Cortex of kidney (tissue), 1 donor: ENCODE measurements around the gene GNG12.

Experiments
- DNase-seq: peaks from one replicate; lab custom pipeline; 2025; lab: John Stamatoyannopoulos, UW

Gene GNG12

GRCh38 chr1:67785847-67786753, 47.2 kb downstream of the GNG12 start:
- no peak for DNase-seq

DNA sequence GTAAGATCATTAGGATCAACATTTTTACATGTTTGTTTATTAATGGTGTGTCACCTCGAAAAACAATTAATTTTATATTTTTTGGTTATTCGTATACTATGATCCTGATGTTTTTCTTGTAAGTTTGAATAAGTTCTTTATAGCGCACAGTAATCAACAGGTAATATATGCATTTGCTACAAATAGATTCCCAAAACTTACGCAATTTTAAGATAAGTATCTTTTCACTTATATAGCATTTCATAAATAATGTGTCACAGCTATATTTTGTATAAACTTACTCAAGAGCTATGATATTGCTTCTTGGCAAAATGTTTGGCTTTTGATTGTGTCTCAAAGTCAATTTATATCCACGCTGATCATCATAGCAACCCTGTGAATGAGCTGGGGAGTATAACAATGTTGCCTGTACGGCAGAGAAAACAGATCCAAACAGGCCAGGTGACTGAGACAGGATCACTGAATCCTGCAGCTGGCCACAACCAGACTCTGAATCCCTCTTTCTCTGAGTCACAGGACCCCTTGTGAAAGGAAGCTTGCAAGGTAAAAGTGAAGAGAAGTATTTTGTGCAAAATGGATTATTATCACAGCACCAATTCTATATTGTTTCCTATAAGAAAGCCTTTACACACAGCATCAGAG, 48.6 kb downstream of the GNG12 start:
- DNase-seq, result no peak

DNA sequence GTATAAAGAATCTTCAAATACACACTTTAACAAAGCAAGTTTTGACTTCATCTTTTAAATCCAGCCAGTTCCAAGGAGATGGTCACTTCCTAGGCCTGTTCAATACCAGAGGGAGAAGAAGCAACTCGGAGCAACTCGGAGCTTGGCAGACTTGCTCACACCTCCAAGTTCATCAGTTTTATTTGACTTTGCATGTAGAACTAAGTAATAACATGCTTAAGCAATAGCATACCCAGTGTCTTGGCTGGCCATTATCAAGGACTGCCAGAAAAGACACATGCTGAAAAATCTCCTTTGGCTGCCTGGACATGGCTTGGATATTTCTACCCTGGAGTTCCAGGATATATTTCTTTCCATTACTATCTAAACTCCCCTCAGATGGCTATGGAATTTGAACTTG, 52.6 kb downstream of the GNG12 start:
- no peak for DNase-seq

DNA sequence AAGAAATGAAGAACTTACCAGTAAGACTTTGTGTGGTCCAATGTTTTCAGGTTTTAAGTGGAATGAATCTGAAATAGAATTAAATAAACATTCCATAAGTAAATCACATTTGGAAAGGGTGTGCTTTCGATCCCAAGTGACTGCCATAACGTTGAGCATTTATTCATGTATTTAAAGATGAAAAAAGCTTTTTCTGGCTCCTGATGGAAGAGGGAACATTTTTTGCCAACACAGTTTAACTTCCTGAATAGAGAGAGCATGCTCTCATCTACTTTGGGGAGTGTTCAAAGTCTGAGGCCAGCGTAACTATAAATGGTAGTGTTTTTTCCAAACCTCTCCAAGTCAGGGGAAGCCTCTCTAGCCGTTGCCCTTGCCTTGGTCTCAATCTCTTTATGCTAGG, 55.8 kb downstream of the GNG12 start:
- no peak for DNase-seq

GRCh38 chr1:67777016-67777415, 56.3 kb downstream of the GNG12 start:
- no peak for DNase-seq

DNA sequence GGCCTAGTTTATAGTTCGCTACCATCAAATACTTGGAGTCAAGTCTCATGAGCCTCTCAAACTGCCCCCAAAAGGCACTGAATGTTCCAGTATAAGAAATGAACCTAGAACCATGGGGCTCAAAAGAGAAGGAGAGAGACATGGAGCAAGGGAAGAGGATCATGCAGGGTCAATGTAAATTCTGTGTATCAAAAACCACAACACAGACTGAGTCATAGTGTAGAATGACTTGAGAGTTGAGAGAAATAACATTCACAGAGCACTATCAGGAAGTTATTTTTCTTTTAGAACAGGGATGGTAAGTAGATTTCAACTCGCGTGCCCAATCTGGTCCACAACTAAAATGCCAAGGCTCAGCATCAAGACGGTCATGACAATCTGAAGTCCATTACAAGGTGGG, 59.8 kb downstream of the GNG12 start:
- DNase-seq, result no peak

DNA sequence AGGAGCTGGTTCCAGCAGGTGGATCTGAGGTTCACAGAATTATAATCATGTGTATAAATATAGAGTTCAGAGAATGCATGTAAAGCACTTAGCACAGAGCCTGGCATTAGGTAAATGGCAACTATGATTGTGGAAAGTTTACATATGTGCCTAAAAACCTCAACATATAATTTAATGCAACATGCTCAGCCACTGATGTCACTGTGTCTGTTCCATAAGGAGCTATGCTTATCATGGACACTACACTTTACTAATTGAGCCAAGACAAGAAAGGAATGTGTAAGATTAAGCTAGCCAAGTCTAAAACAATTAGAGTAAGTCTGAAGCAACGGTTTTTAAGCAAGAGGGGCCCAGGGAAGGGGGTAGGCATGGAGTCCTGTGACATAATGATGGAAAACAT, 61.5 kb downstream of the GNG12 start:
- DNase-seq, result no peak

DNA sequence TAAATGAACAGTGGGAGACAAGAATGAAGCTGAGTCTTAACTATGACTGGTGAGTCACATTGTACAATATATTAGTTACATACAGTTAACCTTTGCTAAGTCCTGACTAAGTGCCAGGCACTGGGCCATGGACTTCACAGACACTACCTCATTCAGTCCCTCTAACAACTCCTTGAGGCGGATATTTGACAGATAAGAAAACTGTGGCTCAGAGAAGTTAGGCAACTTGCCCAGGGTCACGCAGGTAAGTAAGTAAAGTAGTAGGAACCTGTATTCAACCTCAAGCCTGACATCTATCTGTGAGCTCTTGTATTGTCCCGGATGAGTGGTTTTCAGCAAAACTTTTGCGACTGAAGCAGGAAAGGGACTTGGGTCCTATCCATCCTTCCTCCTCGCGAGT, 62.1 kb downstream of the GNG12 start:
- DNase-seq, result no peak

GRCh38 chr1:67769633-67770256, 63.5 kb downstream of the GNG12 start:
- no peak for DNase-seq

DNA sequence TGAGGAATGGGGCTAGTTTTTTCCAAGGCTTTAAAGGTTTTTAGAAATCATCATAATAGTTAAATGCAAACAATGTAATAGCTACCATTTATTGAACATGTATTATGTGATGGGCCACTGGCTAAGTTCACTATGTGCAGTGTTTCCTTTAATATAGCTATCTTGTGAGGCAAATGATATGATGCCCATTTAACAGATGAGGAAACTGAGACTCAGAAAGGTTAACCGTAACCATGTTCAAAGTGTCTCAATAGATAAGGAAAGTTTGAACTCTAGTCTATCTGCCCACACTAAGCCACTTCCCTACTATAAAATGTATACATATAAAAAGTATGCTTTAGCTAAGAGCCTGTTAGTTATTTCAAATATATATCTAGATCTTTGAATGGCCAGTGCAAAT, 64.8 kb downstream of the GNG12 start:
- no peak for DNase-seq

DNA sequence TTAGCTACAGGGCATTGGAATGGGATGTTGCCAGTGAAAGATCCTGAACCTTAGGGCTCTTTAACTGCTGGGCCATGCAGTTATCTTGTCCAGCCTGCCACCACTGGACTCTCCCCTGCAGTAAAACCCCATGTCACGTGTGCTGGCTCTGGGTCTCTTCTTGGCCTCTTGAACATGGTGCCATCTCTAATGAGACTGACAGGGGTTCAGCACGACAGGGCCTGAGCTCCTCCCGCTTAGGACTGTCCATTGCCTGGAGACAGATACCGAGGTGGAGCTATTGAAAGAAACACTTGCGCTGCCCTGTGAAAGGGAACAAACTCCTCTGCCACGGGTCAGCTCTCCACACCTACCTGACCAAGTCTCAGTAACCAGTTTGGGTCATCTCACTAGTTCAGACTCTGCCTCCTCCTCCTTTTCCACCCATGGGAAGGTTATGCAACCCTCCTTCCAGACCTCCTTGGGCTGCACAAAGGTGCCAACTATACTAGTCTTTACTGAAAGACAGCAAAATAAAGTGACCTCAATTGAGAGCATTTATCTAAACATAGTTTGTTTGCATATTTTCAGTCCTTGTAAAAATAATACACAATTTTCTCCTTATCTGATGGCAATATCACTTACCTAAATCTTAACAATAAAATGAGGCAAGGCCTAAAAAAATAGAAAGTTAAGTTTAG, 66.0 kb downstream of the GNG12 start:
- no peak for DNase-seq

GRCh38 chr1:67766141-67766978, 66.9 kb downstream of the GNG12 start:
- no peak for DNase-seq

GRCh38 chr1:67764633-67765032, 68.6 kb downstream of the GNG12 start:
- no peak for DNase-seq

GRCh38 chr1:67761730-67762129, 71.5 kb downstream of the GNG12 start:
- DNase-seq, result no peak

- no peak for DNase-seq
Measured at GRCh38 chr1:67761091-67761490, 72.2 kb downstream of the GNG12 start.

DNA sequence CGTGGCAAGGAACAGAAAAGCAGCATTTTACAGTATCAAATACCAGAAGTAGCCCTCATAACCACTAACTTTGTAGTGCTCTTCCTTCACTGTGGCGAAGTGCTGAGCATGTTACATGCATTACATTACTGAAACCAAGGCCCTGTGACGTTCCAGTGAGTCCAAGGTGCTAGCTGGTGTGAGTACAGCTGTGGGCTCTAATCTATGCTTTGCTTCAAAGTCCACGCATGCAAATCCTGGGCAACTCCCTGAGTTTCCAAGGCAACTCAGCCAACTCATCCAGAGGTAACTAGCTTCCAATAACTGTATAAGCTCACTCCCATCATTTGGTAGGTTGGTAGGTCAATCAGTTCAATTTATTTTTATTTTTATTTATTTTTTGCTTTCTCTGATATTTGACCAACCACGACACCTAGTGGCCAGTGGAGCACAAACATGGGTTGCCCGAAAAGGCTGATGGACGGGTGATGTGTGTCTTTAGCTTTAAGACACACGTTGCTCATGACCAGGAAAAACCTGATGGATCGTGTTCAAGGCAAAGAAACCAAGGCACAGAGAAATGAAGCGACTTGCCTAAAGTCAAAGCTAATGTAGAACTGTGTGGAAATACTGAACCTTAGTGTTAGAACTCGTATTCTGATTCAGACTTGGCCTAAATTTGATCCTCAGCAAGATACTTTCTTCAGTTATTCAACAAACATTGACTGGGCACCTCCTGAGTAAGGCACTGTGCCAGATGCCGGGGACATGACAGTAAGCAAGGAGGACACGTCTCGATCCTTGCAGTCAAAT, 73.0 kb downstream of the GNG12 start:
- DNase-seq, result no peak

- no peak for DNase-seq
Measured at GRCh38 chr1:67759692-67760029, 73.6 kb downstream of the GNG12 start.

GRCh38 chr1:67759066-67759465, 74.2 kb downstream of the GNG12 start:
- DNase-seq, result no peak

DNA sequence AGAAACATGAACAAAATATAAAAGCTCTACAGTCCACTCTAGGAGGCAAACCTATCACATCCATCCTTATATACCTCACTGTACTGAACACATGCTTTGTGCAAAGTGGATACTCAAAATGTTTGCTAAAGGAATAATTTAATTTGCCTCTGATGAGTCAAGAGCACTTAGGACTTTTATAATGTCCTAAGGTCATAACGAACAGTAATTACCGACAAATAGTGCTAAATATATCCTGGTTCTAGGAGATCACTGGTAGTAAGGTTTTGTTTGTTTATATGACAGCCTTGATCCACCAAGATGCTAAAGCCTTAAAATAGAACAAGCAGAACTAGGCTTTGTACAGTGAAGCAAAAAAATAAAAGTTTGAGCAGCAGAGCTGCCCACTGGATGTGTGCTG, 77.6 kb downstream of the GNG12 start:
- no peak for DNase-seq

DNA sequence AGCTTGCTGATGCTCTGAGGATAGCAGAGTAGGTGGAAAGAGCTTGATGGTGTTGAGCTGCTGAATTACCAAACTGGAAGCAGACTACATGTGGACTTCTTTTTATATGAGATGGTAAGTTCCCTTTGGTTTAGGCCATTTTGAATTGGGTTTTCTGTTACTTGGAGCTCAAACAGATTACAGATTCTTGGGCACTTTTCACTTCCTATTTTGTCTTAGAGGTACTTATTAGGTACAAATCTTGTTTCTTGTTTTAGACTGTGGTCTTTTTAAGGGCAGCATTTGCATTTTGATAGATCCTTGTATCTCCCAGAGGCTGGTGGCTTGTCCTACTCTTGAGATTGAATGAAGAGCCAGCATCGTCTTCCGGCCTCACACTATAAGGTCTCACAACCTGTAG, 78.1 kb downstream of the GNG12 start:
- no peak for DNase-seq

DNA sequence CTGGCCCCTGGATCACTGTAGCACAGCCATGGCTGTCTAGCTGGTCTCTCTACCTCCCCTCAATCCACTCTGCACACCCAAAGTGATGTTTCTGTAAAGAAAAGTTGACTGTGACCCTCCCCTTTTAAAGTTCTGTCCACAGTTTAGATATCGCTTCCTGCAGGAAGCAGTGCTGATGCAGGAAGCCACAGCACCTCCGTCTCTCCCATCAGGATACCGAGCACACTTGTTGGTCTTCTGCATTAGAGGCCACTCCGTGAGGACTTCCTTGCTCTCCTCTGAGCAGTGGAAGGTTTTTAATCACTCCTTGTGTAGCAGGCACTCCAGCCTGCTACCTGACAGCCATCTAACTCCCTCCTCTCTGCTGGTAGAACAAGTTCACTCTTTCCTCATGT, 78.7 kb downstream of the GNG12 start:
- no peak for DNase-seq
